HEK293T (cell line): ENCODE data around the gene ABI1.

Source experiments
- ARNT ChIP-seq: fragments of 450-650 bp; IDR thresholded peaks from 2 replicates; pipeline ENCODE4 v1.6.1; 2017; ENCODE audit warnings: mild to moderate bottlenecking
- BHLHE40 ChIP-seq: fragments of 450-650 bp; IDR thresholded peaks from 2 replicates; pipeline ENCODE4 v1.6.1; 2016; ENCODE audit warnings: mild to moderate bottlenecking, moderate library complexity, borderline replicate concordance
- ELF4 ChIP-seq: fragments of 450-650 bp; IDR thresholded peaks from 2 replicates; pipeline ENCODE4 v1.6.1; 2017; ENCODE audit warnings: antibody characterized with exemption
- FOXA1 ChIP-seq: fragments of 450-650 bp; IDR thresholded peaks from 2 replicates; pipeline ENCODE4 v1.6.1; 2016; ENCODE audit warnings: mild to moderate bottlenecking
- FOXK2 ChIP-seq: fragments of 450-650 bp; IDR thresholded peaks from 2 replicates; pipeline ENCODE4 v1.6.1; 2016; ENCODE audit warnings: mild to moderate bottlenecking
- FOXM1 ChIP-seq: fragments of 450-650 bp; IDR thresholded peaks from 2 replicates; pipeline ENCODE4 v1.6.1; 2017; ENCODE audit warnings: mild to moderate bottlenecking, borderline replicate concordance
- HDGF ChIP-seq: fragments of 450-650 bp; IDR thresholded peaks from 2 replicates; pipeline ENCODE4 v1.6.1; 2017; ENCODE audit warnings: antibody characterized with exemption, borderline replicate concordance
- L3MBTL2 ChIP-seq: fragments of 450-650 bp; conservative IDR thresholded peaks from 2 replicates; pipeline ENCODE4 v1.6.1; 2016; ENCODE audit warnings: mild to moderate bottlenecking
- NFRKB ChIP-seq: fragments of 450-650 bp; IDR thresholded peaks from 2 replicates; pipeline ENCODE4 v1.6.1; 2016; ENCODE audit warnings: mild to moderate bottlenecking, moderate library complexity
- PKNOX1 ChIP-seq: fragments of 450-650 bp; IDR thresholded peaks from 2 replicates; pipeline ENCODE4 v1.6.1; 2016
- SP1 ChIP-seq: fragments of 450-650 bp; IDR thresholded peaks from 2 replicates; pipeline ENCODE4 v1.6.1; 2017
- SUZ12 ChIP-seq: fragments of 450-650 bp; IDR thresholded peaks from 2 replicates; pipeline ENCODE4 v1.6.1; 2016; ENCODE audit warnings: mild to moderate bottlenecking
- TARDBP ChIP-seq: fragments of 450-650 bp; IDR thresholded peaks from 2 replicates; pipeline ENCODE4 v1.6.1; 2016
- ZNF384 ChIP-seq: fragments of 450-650 bp; IDR thresholded peaks from 2 replicates; pipeline ENCODE4 v1.6.1; 2016

DNA sequence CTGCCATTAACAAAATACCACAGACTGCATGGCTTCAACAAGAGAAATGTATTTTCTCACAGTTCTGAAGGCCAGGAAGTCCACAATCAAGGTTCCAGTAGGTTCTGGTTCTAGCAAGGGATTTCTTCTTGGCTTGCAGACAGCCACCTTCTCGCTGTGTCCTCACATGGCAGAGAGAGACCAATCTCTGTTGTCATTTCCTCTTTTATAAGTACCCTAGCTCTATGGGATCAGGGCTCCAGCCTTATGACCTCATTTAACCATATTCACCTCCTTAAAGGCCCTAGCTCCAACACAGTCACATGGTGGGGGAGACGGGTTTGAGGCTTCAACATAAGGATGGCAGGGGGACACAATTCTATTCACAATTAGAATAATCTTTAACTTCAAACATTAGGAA, 23.6 kb downstream of the ABI1 start:
- no peak for TF ChIP-seq ELF4
- TF ChIP-seq HDGF, result no peak
- TF ChIP-seq ZNF384, result no peak
- no peak for TF ChIP-seq ARNT
- TF ChIP-seq FOXK2, result no peak
- TF ChIP-seq SUZ12, result no peak
- TF ChIP-seq BHLHE40, result no peak
- TF ChIP-seq FOXA1, result no peak
- no peak for TF ChIP-seq PKNOX1
- no peak for TF ChIP-seq FOXM1
- no peak for TF ChIP-seq SP1
- no peak for TF ChIP-seq NFRKB
- TF ChIP-seq TARDBP, result no peak
- TF ChIP-seq L3MBTL2, result no peak
